ENCODE measurements around the gene NGLY1.

The NGLY1 gene

DNA sequence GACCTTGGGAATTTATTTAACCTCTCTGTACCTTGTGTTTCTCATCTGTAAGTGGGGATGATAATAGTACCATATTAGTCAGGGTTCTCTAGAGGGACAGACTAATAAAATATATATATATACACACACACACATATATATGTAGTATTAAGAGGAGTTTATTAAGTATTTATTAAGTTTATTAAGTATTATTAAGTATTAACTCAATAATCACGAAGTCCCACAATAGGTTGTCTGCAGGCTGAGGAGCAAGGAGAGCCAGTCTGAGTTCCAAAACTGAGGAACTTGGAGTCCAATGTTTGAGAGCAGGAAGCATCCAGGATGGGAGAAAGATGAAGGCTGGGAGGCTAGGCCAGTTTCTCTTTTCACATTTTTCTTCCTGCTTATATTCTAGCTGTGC lies 21.4 kb upstream of the NGLY1 start:
- Histone ChIP-seq H3K4me1 (ENCODE audit: control insufficient read depth in 1 of 2, insufficient read depth in 2 of 2, low read length in 2 of 2) (no peaks in the 10 kb centered on the region), H3K14ac (ENCODE audit: low read length) (no peak overlapping the region), H3K79me1 (ENCODE audit: low read length) (no peaks in the 10 kb centered on the region), H3K27me3 (ENCODE audit: insufficient read depth, low read length) (no peaks in the 10 kb centered on the region), H4K8ac (ENCODE audit: low read depth, low read length) (no peak overlapping the region), H4K12ac (ENCODE audit: low read depth, low read length) (no peak overlapping the region), H4K91ac (ENCODE audit: low read depth, low read length) (no peak overlapping the region), H3K4me2 (ENCODE audit: low read length) (no peak overlapping the region), H3K27ac (ENCODE audit: low read depth, low read length) (no peak overlapping the region), H3K4ac (ENCODE audit: low read depth, low read length) (no peak overlapping the region), H2BK12ac (ENCODE audit: low read length) (no peak overlapping the region), H3K9me3 (ENCODE audit: insufficient read depth, low read depth, low read length) (no peaks in the 10 kb centered on the region), H3K9ac (ENCODE audit: low read length) (no peak overlapping the region), H3K18ac (ENCODE audit: low read length) (no peak overlapping the region), H2BK120ac (ENCODE audit: insufficient read depth, low read length, poor library complexity) (no peak overlapping the region), H3K36me3 (ENCODE audit: control insufficient read depth in 1 of 2, insufficient read depth in 2 of 2, low read length in 2 of 2) (no peaks in the 10 kb centered on the region), H2AK5ac (ENCODE audit: low read length) (no peak overlapping the region), H2BK5ac (ENCODE audit: low read depth, low read length, poor library complexity) (no peak overlapping the region), H2AFZ (ENCODE audit: insufficient read depth, low read length, poor library complexity) (no peak overlapping the region), H3K4me3 (ENCODE audit: low read depth, low read length) (no peak overlapping the region), H3K23ac (ENCODE audit: low read length) (no peak overlapping the region), H3K79me2 (ENCODE audit: control insufficient read depth, insufficient read depth, low read length, poor library complexity) (no peaks in the 10 kb centered on the region)
- WGBS (ENCODE audit: extremely low coverage, insufficient coverage, insufficient read length): no CpG with 5 or more reads among the region's 1 CpG
- DNase-seq: no peak

DNA sequence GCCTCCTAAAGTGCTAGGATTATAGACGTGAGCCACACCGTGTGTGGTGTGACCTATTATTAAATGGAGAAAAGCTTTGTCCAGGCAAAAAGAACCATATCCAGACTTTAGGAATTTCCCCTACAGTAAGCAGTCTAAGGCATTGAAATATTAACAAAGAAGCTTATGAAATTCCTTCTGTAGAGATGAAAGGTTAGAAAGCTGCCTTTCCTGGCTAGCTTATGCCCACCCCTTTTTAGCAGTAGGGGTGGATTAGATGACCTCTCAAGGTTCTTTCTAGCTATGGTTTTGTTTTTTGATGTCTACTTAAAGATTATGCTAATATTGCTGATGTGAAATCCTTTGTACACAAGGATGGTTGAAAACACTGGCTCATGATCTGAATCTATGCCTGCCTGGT lies 20.6 kb upstream of the NGLY1 start:
- no peaks in the 10 kb centered on the region for H3K27me3 ChIP-seq (ENCODE audit: insufficient read depth, low read length)
- H2BK5ac ChIP-seq (ENCODE audit: low read depth, low read length, poor library complexity): no peak overlapping the region
- no peak overlapping the region for H4K12ac ChIP-seq (ENCODE audit: low read depth, low read length)
- H3K27ac ChIP-seq (ENCODE audit: low read depth, low read length): no peak overlapping the region
- no peaks in the 10 kb centered on the region for H3K9me3 ChIP-seq (ENCODE audit: insufficient read depth, low read depth, low read length)
- no peaks in the 10 kb centered on the region for H3K79me2 ChIP-seq (ENCODE audit: control insufficient read depth, insufficient read depth, low read length, poor library complexity)
- H2BK12ac ChIP-seq (ENCODE audit: low read length): no peak overlapping the region
- no peak overlapping the region for H3K9ac ChIP-seq (ENCODE audit: low read length)
- no peak overlapping the region for H3K4me2 ChIP-seq (ENCODE audit: low read length)
- H3K18ac ChIP-seq (ENCODE audit: low read length): no peak overlapping the region
- no peak overlapping the region for H2AFZ ChIP-seq (ENCODE audit: insufficient read depth, low read length, poor library complexity)
- no peak overlapping the region for H2BK120ac ChIP-seq (ENCODE audit: insufficient read depth, low read length, poor library complexity)
- H4K91ac ChIP-seq (ENCODE audit: low read depth, low read length): no peak overlapping the region
- H3K23ac ChIP-seq (ENCODE audit: low read length): no peak overlapping the region
- H3K36me3 ChIP-seq (ENCODE audit: control insufficient read depth in 1 of 2, insufficient read depth in 2 of 2, low read length in 2 of 2): no peaks in the 10 kb centered on the region
- no peak overlapping the region for H4K8ac ChIP-seq (ENCODE audit: low read depth, low read length)
- no peaks in the 10 kb centered on the region for H3K79me1 ChIP-seq (ENCODE audit: low read length)
- no CpG with 5 or more reads among the region's 2 CpGs for WGBS (ENCODE audit: extremely low coverage, insufficient coverage, insufficient read length)
- H3K4ac ChIP-seq (ENCODE audit: low read depth, low read length): no peak overlapping the region
- H3K14ac ChIP-seq (ENCODE audit: low read length): no peak overlapping the region
- H2AK5ac ChIP-seq (ENCODE audit: low read length): no peak overlapping the region
- no peak for DNase-seq
- no peak overlapping the region for H3K4me3 ChIP-seq (ENCODE audit: low read depth, low read length)
- no peaks in the 10 kb centered on the region for H3K4me1 ChIP-seq (ENCODE audit: control insufficient read depth in 1 of 2, insufficient read depth in 2 of 2, low read length in 2 of 2)

DNA sequence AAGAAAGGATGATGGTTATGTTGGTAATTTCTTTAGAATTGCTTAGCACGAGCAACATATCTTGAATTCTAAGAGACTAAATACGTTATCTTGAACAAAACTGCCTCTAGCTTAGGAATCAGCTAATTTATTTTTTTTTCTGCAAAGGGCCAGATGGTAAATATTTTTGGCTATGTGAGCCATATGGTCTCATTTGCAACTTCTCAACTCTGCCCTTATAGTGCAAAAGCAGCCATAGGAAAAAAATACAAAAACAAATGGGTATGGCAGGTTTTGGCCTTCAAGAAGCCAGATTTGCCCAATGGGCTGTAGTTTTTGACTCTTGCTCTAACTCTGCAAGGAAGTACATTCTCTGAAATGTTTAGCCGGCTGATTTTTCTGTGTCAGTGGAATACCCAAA lies 18.5 kb upstream of the NGLY1 start:
- no peaks in the 10 kb centered on the region for H3K9me3 ChIP-seq (ENCODE audit: insufficient read depth, low read depth, low read length)
- H2BK120ac ChIP-seq (ENCODE audit: insufficient read depth, low read length, poor library complexity): no peak overlapping the region
- no peak overlapping the region for H2AFZ ChIP-seq (ENCODE audit: insufficient read depth, low read length, poor library complexity)
- no peak overlapping the region for H3K4ac ChIP-seq (ENCODE audit: low read depth, low read length)
- no peak overlapping the region for H2AK5ac ChIP-seq (ENCODE audit: low read length)
- H4K91ac ChIP-seq (ENCODE audit: low read depth, low read length): no peak overlapping the region
- H3K4me3 ChIP-seq (ENCODE audit: low read depth, low read length): no peak overlapping the region
- H3K4me2 ChIP-seq (ENCODE audit: low read length): no peak overlapping the region
- no peak overlapping the region for H3K14ac ChIP-seq (ENCODE audit: low read length)
- H3K23ac ChIP-seq (ENCODE audit: low read length): no peak overlapping the region
- no peak overlapping the region for H3K27ac ChIP-seq (ENCODE audit: low read depth, low read length)
- H2BK12ac ChIP-seq (ENCODE audit: low read length): no peak overlapping the region
- DNase-seq: no peak
- no peaks in the 10 kb centered on the region for H3K36me3 ChIP-seq (ENCODE audit: control insufficient read depth in 1 of 2, insufficient read depth in 2 of 2, low read length in 2 of 2)
- H3K9ac ChIP-seq (ENCODE audit: low read length): no peak overlapping the region
- H3K79me1 ChIP-seq (ENCODE audit: low read length): no peaks in the 10 kb centered on the region
- WGBS (ENCODE audit: extremely low coverage, insufficient coverage, insufficient read length): no CpG with 5 or more reads among the region's 3 CpGs
- H4K12ac ChIP-seq (ENCODE audit: low read depth, low read length): no peak overlapping the region
- H4K8ac ChIP-seq (ENCODE audit: low read depth, low read length): no peak overlapping the region
- H3K79me2 ChIP-seq (ENCODE audit: control insufficient read depth, insufficient read depth, low read length, poor library complexity): no peaks in the 10 kb centered on the region
- no peak overlapping the region for H2BK5ac ChIP-seq (ENCODE audit: low read depth, low read length, poor library complexity)
- H3K18ac ChIP-seq (ENCODE audit: low read length): no peak overlapping the region
- H3K27me3 ChIP-seq (ENCODE audit: insufficient read depth, low read length): no peaks in the 10 kb centered on the region
- H3K4me1 ChIP-seq (ENCODE audit: control insufficient read depth in 1 of 2, insufficient read depth in 2 of 2, low read length in 2 of 2): no peaks in the 10 kb centered on the region

DNA sequence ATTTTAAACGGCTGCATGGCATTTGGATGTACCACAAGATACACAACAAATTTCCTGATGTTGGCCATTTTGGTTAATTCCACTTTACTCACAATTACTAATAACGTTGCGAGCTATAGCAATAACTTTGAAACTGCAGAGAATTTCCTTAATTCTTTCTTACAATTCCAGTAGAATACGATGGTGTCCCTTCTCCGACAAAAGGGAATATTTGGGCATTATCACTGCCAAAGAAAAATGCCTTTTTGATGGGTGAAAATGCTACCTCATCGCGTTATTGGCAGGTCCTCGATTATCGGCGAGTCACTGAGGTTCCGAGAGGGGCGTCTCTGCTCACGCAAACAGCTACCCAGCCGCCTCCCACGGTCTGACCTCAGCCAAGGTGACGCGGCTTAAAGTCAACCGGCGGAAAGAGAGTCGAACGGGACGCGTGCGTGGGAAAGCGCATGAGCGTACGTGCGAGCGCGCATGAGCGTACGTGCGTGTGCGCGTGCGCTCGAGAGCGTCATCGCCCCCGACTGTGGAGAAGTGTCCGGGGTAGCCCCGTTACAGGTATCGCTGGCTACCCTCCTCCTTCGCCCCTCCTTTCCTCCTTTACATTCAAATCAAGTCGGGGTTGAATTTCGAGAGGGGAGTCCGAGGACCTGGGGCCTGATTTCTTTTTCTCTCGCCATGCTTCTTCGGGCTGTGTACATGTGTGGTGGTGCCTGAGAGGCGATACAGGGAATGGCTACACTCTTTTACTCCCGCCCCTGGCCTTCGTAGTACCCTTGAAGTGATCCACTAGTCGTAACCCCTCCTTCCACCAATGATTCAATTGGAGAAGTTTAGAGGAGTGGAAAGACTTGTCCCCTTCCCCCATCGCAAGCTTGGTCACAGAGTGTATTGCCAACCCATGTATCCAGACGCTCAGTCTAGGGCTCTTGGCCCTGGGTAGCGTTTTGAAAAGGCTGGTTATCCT lies 6.6 kb upstream of the NGLY1 start, which contains the start of gene OXSM:
TSS of gene OXSM (plus strand) at position 495 of the 961 bp plus-strand sequence. CDS start 931 bp downstream, outside the sequence.
- H3K4me3 ChIP-seq (ENCODE audit: low read depth, low read length): peak within 1 kb of the TSS; percentile 67
- H2BK120ac ChIP-seq (ENCODE audit: insufficient read depth, low read length, poor library complexity): no peak within 1 kb of the TSS
- no peaks in the 10 kb centered on the region for H3K4me1 ChIP-seq (ENCODE audit: control insufficient read depth in 1 of 2, insufficient read depth in 2 of 2, low read length in 2 of 2)
- peak within 1 kb of the TSS; percentile 66 for H2AFZ ChIP-seq (ENCODE audit: insufficient read depth, low read length, poor library complexity)
- H3K4me2 ChIP-seq (ENCODE audit: low read length): peak within 1 kb of the TSS; percentile 62
- no peaks in the 10 kb centered on the region for H3K79me2 ChIP-seq (ENCODE audit: control insufficient read depth, insufficient read depth, low read length, poor library complexity)
- no peak within 1 kb of the TSS for H3K4ac ChIP-seq (ENCODE audit: low read depth, low read length)
- H4K12ac ChIP-seq (ENCODE audit: low read depth, low read length): peak within 1 kb of the TSS; percentile 56
- H3K36me3 ChIP-seq (ENCODE audit: control insufficient read depth in 1 of 2, insufficient read depth in 2 of 2, low read length in 2 of 2): no peaks in the 10 kb centered on the region
- H4K91ac ChIP-seq (ENCODE audit: low read depth, low read length): peak within 1 kb of the TSS; percentile 57
- peak; percentile 88 to 93 for DNase-seq
- WGBS (ENCODE audit: extremely low coverage, insufficient coverage, insufficient read length): no CpG with 5 or more reads among the region's 56 CpGs
- peak within 1 kb of the TSS; percentile 49 for H3K9ac ChIP-seq (ENCODE audit: low read length)
- H3K27ac ChIP-seq (ENCODE audit: low read depth, low read length): no peak within 1 kb of the TSS
- H3K79me1 ChIP-seq (ENCODE audit: low read length): peaks cover 5% of the 10 kb centered on the region
- H3K9me3 ChIP-seq (ENCODE audit: insufficient read depth, low read depth, low read length): no peaks in the 10 kb centered on the region
- H2AK5ac ChIP-seq (ENCODE audit: low read length): no peak within 1 kb of the TSS
- peak within 1 kb of the TSS; percentile 80 for H4K8ac ChIP-seq (ENCODE audit: low read depth, low read length)
- H3K23ac ChIP-seq (ENCODE audit: low read length): no peak within 1 kb of the TSS
- H2BK12ac ChIP-seq (ENCODE audit: low read length): no peak within 1 kb of the TSS
- H3K18ac ChIP-seq (ENCODE audit: low read length): peak within 1 kb of the TSS; percentile 33
- H2BK5ac ChIP-seq (ENCODE audit: low read depth, low read length, poor library complexity): no peak within 1 kb of the TSS
- no peaks in the 10 kb centered on the region for H3K27me3 ChIP-seq (ENCODE audit: insufficient read depth, low read length)
- H3K14ac ChIP-seq (ENCODE audit: low read length): no peak within 1 kb of the TSS
